ENCODE measurements around the gene AQP10. TPM values are rescaled to one million over a fixed set of nuclear protein-coding genes. Genes with fewer than 3 reads are reported as not detected.

AQP10 gene
- total and polyA plus RNA-seq, 9 of the 15 experiments (the other 6 are each of a cell fraction or from before 2014, with no cell fraction given): 0.37 to 9.7 (median 1.9) TPM

GRCh38 chr1:154295408-154296235 is 25.3 kb upstream of the AQP10 start (continued):
- TF ChIP-seq ZNF280A (IDR thresholded peaks at IDR 0.05; ENCODE audit: low read depth, partially characterized antibody): peak; percentile 83
- 0 out of 2 replicates have a peak, but pooled peaks have one; percentile 29 for TF ChIP-seq TEAD4 (IDR thresholded peaks at IDR 0.05; ENCODE audit: low read length)
- TF ChIP-seq TEAD4 (CRISPR knock-in tag; IDR thresholded peaks at IDR 0.05; ENCODE audit: borderline replicate concordance): no peak
- TF ChIP-seq MAZ (CRISPR knock-in tag; conservative IDR thresholded peaks at IDR 0.05 in 1 of 2, IDR thresholded peaks at IDR 0.05 in 1 of 2): peak in 1 of 2 experiments; percentile 36; a peak in 1 of 4 replicates
- TF ChIP-seq ARID2 (IDR thresholded peaks at IDR 0.05): no peak
- TF ChIP-seq XRCC3 (IDR thresholded peaks at IDR 0.05): peak; percentile 94
- peak; percentile 46 to 87; a peak in 1 of 4 replicates for TF ChIP-seq MLLT1 (IDR thresholded peaks at IDR 0.05)
- TF ChIP-seq FIP1L1 (IDR thresholded peaks at IDR 0.05; ENCODE audit: low read depth, low read length, poor library complexity, severe bottlenecking): no peak
- TF ChIP-seq CBX3 (IDR thresholded peaks at IDR 0.05; ENCODE audit: borderline replicate concordance in 1 of 2, low read length in 2 of 2): peak in 1 of 2 experiments; percentile 100; a peak in 2 of 3 replicates
- TF ChIP-seq HEY1 (CRISPR knock-in tag; IDR thresholded peaks at IDR 0.05; ENCODE audit: borderline replicate concordance): no peak
- peak; percentile 57; the same call in 1 of the 2 replicates for TF ChIP-seq ZEB2 (IDR thresholded peaks at IDR 0.05)
- TF ChIP-seq USF1 (CRISPR knock-in tag; IDR thresholded peaks at IDR 0.05): no peak
- TF ChIP-seq ZNF316 (IDR thresholded peaks at IDR 0.05): peak; percentile 59
- TF ChIP-seq EP400 (IDR thresholded peaks at IDR 0.05): peak; percentile 36; the same call in 1 of the 2 replicates
- peak; percentile 88; the same call in 1 of the 2 replicates for TF ChIP-seq CBX1 (IDR thresholded peaks at IDR 0.05; ENCODE audit: low read depth)
- 0 out of 2 replicates have a peak, but pooled peaks have one; percentile 42 for TF ChIP-seq MTA3 (IDR thresholded peaks at IDR 0.05; ENCODE audit: borderline replicate concordance)
- TF ChIP-seq E2F8 (IDR thresholded peaks at IDR 0.05; ENCODE audit: low read depth, partially characterized antibody): peak; percentile 49
- no peak for TF ChIP-seq ZBTB49 (CRISPR knock-in tag; IDR thresholded peaks at IDR 0.05; ENCODE audit: borderline replicate concordance)
